HG03045 (cell line): ENCODE results near the gene ZC3H13.

Experiments
- ATAC-seq: cut with Tn5 transposase; IDR thresholded peaks from one replicate; pipeline ENCODE4 v1.9.1; 2021; ENCODE audit warnings: mild to moderate bottlenecking, moderate library complexity; ENCODE audit not compliant: unreplicated experiment

ZC3H13 gene

DNA sequence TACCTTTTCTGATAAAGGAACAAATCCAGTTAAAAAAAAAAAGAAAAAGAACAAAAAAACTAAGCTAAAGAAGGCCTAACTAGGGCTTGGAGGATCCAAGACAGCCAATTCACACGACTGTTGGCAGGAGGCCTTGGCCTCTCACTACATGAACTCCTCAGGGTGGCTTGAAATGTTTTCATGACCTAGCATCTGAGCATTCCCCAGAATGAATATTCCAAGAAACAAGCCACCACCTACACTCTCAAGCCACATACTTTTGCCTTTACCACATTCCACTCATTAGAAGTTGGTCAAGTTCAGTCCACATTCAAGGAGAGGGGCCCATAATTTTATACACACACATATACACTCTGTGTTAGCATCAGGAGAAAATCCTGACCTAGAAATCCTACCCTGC lies 103.4 kb downstream of the ZC3H13 start:
- no peak for ATAC-seq

DNA sequence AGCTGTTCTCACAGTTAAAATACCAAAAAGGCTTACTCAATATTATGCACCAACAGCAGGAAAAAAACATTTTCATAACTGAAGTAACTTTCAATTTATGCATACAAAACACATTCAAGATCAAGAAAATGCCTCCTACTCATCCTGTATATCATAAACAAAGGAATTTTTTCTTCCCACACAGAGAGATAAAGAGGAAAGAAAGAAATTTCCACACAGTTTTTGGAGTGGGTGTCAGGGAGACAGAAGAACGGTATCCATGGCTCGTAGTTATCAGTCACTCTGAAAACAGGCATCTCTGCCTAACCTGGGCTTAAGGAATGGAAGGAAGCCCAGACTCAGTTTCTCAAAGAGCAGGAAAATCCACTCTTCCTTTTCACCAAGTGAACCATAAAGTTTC lies 108.6 kb downstream of the ZC3H13 start:
- no peak for ATAC-seq

DNA sequence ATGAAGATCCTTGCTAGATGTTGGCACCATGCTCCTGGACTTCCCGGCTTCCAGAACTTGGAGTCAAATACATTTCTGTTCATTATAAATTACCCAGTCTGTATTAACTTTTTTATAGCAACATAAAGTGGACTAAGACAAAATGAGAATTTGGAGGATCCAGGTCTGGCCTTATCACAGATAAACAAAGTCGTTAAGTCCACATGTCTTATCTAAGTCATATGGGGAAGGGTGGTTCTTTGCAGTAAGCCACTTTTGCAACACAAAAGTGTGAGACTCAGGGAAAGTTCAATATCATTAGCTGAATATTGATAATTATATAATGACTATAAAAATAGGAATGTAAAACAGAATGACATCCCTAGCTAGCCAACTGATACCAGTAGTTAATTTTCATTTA lies 109.4 kb downstream of the ZC3H13 start:
- ATAC-seq: no peak

DNA sequence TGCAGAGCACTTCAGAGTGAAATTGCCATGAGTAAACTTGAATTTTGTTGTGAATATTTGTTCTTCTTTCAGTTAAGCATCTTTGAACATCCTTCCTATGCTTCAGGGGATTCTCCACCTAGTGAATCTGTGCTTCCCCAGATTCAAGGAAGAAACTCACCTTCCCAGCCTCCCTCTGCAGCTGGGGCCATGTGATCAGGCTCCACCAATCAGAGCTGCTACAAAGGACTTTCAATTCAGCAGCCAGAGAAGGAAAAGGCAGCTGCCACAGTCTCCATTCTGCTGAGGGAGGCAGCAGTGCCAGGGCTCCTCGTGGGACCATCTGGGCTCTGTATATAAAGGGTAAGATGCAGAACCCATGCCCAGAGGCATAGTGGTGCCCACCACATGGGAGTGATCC lies 111.3 kb downstream of the ZC3H13 start:
- no peak for ATAC-seq

DNA sequence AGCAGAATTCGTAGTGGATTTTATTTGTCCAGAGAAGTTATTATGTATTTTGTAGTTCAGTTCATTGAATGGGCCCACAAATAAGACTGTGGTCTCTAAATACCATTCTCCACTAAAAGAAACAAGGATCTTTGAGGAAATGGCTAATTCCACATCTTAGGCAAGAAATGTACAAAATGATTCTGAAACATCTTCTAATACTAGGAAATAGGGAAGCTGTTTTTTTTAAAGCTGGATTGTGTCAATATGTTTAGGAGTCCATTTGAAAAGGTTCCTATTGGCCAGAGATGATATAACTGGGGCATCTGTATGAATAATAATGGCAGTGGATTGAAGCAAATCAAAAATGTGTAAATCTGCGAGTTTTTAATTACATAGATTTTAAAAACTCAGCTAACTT lies 112.5 kb downstream of the ZC3H13 start:
- ATAC-seq: no peak

DNA sequence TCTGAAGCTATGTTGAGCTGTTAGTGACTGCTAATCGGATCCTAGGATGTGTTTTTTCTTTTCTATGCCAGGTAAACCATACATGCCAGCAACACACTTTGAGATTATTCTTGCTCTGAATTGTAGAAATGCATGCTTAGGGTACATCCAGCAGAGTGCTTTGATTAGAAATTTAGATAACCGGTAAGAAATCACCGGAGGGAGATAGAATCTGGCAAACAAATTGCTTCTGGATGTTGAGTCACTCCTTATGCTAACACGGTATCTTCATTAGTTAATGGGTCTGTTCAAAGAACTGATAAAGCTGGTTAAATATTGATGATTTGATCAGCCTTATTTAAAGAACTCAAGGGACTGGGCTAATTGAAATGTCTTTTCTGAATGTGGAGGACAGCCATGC lies 115.9 kb downstream of the ZC3H13 start:
- ATAC-seq: no peak

DNA sequence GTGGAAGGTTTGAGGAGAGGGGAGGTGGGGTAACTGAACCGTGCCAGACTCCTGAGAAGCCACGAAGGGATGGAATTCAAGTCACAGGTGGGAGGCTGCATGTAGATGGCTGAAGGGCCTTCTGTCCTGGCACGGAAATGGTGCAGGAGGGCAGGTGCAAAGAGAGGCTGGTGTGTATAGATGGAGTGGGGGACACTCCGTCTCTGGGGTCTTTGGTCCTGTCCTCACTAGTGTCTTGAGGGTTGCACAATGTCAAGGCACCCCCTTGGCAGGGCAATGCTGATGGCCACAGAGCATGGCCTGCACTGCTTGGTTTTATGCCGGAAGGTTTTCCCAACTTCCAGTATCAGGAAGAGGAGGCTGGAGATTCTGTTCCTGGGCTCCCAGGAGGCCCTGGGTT lies 118.3 kb downstream of the ZC3H13 start:
- ATAC-seq: no peak

DNA sequence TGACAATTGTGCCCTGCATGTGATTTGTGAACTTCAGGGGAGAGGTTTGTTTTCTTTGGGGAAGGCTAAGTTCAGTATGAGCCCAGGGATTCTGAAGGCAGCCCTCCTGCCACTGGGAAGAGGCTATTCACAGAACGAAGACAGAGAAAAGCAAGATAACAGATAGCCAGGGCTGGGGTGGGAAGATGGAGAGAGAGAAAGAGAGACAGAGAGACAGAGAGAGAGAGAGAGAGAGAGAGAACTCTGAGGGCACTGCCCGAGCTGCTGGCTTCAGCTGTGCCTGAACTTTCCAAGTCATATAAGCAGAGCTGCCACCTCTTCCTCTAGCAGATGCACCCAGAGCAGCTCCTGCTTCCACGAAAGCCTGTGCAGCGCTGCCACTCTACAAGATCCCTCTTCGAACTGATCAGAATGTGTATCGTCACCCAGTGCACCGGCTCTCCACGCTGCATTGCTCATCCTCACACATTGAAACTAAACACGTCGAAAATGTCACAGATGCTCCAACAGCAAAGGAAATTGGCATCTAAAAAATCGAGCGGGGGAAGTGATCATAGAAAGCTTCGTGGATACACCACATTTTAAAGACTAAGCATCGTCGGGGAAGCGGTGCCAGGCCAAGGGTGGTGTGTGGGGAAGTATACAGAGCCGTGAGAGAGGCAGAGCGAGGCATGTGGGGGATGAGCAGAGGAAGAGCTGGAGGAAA lies 119.2 kb downstream of the ZC3H13 start:
- no peak for ATAC-seq

DNA sequence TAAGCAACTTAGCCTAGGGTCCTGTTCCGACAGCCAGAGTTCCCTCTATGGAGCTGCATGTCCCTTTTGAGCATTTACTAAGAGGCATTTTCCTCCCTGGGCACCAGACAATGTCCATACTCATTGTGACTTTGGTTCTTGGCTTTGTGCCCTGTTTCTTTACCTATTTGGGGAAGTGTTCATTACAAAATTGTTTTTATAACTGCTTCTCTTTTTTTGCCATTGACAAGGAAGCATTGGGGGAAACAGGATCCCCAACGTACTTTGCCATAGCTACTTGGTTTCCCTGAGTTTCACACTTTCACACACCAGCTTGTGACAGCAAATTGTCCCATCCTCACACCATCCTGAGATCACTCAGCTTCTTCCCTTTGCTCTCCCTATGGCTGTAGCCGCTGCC lies 119.9 kb downstream of the ZC3H13 start:
- no peak for ATAC-seq

DNA sequence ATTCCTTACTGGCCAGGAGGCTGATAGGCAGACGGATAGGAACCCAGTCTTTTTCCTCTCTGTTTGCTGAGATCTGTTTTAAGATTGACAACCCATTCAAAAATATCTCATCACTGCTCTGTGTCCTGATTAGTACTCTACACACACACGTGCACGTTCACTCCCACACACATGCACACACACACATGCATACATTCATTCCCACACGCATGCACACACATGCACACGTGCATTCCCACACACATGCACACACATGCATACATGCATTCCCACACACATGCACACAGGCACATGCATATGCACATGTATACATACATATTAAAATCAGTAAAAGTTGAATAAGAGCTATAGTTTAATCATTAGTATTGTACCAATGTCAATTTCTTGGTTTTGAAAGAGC lies 120.4 kb downstream of the ZC3H13 start:
- no peak for ATAC-seq

DNA sequence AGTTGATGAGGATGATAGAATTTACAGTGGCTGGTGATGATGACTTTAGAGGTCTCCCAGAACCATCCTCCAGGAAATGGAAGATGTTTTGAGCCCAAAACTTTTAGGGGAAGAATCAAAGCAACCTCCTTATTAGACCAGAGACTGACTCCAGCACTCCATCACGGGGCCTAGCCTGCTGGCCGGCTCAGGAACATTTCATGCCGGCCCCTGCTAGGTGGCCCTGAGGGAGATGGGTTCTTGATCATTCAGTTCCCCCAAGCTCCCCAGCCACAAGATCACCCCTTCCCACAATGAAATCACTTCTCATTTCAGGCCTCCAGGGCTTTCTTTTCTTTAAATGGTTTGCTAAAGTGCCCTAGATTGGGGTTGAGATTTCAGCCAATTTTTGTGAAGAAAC lies 121.3 kb downstream of the ZC3H13 start:
- no peak for ATAC-seq

DNA sequence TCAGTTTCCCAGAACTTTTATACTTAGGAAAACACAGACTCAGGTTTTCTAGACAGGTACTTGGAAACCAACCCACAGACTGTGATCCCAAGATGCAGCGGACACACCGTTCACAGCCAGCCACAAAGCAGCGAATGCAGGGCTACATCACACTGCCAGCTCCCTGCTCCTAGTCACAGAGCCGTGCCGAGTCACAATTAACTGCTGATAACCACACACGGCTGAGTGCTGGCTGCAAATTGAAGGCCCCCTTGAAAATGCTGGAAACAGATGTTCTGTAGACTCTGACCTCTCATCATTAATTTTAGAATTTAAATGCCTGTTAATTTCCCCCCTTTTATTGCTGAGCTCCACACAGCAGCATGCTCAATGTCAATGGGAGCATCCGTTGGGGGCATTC lies 122.4 kb downstream of the ZC3H13 start:
- ATAC-seq: no peak

DNA sequence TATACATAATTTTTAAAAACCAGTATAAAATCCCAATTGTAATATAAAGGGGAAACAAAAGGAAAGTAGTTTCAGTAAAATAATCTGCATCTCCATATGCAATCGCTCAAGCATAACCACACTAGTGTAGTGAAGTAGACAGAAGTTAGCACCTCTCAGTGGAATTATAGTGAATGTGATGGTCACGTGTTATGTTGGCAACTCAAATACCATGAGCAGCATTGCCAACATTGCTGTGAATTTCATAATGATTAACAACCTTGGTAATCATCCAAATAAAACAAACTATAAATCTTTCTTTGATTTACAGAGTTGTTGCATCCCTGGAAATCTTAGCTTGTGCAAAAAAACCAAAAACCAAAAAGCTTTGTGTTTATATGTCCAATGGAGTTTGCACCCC lies 123.7 kb downstream of the ZC3H13 start:
- no peak for ATAC-seq

DNA sequence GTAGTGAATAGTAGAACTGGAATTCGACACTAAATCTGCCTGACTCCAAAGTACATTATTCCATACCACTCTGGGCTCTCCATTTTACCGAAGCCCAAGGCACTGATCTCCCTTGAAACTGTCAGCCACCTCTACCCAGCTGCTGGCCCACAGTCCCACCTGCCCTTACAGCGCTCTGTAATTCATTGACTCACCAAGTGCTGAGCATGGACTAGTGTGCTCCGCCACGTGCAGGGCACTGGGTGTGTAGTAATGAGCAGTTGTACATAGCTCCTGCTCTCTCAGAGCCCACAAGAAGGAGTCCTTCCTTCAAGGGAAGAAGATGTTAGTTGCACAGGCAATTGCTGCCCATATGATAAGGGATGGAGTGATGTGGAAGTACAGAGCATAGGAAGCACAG lies 124.4 kb downstream of the ZC3H13 start:
- no peak for ATAC-seq

DNA sequence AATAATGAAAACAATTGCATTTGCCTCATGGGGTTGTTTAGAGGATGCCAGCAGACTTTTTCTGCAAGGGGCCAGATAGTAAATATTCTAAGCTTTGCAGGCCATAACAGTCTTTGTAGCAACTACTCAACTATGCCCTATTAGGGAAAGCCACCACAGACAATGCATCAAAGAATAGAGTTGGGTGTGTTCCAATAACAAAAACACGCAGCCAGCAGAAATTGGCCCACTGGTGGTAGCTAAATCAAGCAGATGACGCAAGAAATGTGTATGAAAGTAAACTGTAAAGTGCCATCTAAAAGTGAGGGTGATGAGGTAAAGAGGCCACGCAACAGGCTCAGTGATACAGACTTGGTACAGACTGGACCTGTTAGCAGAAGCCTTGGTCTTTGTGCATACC lies 125.8 kb downstream of the ZC3H13 start:
- ATAC-seq: no peak

DNA sequence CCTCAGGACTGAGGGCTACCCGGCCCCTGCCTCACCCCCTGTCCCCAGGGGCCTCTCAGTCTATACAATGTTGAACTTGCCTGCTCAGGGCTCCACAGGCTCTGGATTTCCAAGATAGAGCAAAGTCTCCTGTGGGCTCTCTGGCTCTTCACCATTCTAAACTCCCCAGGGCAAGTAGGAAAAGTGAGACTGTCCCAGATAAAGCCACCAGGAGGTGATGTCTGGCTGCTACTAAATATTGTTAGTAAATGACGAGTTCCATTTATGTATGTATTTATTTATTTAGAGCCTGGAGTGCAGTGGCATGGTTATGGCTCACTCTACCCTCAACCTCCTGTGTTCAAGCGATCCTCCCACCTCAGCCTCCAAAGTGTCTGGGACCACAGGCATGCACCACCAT lies 127.4 kb downstream of the ZC3H13 start:
- ATAC-seq: no peak

DNA sequence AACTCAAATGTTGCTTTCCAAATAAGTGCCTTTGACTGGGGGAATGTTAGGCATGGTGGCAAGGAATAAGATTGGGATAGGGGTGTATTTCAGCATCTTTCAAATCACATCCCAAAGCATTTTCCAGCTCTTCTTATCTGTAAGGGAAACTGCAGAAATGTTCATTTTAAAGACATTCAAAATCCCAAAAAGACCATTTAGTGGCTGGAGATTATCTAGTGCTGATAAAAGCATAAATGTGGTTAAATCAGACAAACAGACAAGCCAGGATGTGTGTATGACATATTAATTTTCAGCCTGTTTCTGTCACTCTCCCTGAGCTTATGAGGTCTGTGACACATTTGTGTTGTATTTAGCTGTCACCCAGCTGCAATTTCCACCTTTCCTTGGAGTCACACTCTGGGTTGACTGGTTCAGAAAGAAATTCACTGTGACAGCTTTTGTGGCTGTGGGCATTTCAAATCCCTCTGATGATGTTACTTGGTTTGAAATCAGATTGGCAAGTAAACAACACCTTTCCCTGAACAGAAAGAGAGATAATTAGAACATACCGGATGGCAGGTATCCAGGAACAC lies 131.3 kb downstream of the ZC3H13 start:
- ATAC-seq: no peak

DNA sequence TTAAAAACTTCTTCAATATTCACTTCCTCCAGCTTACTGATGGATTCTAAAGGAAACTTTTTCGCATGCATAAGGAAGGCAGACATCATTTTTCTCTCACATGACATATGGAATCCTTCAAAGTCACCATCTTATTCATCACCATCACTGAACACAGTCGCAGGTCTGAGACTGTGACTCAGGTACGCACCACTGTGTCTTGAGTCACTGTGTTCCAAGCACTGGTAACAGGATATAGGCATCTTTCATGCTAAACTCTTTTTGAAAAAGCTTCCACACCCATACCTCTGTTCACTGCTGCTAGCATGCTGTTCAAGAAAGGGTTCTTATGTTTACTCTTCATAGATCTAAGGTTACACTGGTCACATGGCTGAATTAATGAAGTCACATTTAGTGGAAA lies 133.9 kb downstream of the ZC3H13 start:
- ATAC-seq: no peak

DNA sequence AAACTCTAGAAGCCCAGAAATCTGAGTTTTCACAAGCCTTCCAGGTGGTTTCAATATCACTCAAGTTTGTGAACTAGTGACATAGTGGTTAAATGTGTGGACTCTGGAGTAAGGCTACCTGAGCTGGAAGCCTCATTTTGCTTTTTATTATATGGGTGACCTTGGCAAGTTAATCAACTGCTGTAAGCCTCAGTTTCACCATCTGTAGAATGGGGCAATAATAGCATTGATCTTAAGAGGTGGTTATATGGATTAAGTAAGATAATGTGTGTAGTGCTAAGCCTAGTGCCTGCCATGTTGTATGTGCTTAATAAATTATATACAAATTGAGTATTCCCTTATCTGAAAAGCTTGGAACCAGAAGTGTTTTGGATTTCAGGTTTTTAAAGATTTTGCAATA lies 135.5 kb downstream of the ZC3H13 start:
- no peak for ATAC-seq

DNA sequence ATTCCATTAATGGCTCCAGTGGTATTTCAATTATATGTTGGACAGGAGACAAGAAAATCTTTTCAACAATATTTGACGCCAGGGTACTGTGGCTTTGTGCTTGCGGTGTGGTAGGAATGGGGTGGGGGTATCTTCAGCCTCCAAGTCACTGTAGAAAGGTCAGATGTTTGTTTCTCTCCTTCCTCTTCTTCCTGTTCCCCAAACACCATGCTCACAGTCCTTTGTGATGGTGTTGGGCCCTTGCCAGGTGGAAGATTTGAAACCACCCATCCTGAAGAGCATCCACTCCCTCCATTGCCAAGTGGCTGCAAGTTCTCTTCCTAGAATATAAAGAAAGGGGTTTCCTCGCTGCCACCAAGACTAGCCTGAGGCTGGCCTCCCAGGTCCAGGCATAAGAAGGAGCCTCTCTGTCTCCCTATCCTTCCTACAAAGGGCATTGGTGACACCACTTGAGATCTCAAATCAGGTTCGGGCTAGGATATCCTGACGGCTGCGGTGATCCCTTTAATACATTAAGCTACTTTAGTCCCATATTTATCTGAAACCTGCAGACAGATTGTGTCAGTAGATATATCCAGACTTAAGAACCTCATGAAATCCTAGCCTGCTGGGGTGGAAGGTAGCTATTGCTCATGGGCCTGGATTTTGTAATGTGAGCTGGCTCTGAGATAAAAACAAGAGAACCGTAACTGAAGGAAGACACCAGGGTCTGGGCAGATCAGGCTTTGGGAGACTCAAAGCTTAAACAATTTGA lies 136.7 kb downstream of the ZC3H13 start:
- no peak for ATAC-seq

DNA sequence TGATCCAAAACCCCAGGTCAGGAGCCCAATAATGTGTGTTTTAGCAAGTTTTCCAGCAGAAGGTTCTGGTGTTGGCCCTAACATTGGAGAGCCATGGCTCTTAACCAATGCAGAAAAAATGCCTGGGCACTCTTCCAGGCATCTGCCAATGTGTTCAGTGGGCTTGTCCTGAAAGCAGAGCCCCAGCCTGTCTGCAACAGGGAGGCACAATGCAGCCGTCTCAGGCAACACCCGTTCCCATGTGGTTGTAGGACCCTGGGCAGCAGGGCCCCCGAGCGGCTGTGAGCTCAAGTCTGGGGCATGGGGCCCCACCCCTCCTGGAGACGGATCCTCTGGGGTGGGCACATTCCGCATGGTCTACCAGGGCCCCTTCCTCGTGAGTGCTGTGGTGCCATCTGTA lies 142.9 kb downstream of the ZC3H13 start:
- no peak for ATAC-seq

DNA sequence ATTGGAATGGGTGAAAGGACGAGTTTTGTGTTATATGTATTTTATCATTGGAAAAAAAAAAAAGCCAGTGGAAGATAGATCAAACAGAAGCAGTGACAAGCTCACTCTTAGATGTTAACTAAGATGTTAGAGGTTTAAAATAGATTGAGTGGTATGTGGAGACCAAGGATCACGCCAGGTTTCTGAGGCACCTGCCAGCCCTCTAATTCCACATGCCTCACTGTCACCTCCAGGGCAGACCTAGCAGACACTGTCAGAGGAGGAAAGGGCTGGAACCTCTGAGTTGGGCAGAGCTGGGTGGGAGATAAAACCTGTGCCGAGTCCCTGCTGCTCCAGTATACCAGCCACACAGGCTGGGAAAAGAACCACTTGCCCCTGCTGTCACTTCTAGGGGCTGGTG lies 143.5 kb downstream of the ZC3H13 start:
- no peak for ATAC-seq
